Natural killer cell (primary cell): ENCODE data around the gene SHMT2. TPM values are rescaled to one million over a fixed set of nuclear protein-coding genes. Genes with fewer than 3 reads are reported as not detected.
A peak's percentile ranks its signal among the peaks of the same experiment; 100 is the strongest.

ENCODE experiments used
- ATAC-seq, 3 donors: fragments of 150-1000 bp in 2 of 3; fragments of 200-7000 bp in 1 of 3; cut with Tn5 transposase; 1 replicate in 1 of 3; 2 replicates in 2 of 3; pipeline ENCODE4 v1.10.0; 2021; ENCODE audit warnings: mild to moderate bottlenecking in 2 of 3, moderate library complexity in 2 of 3
- DNase-seq, 2 donors: peaks; one replicate each; pipeline versions ENCODE4 v3.0.0 to v3.0.0-alpha.2; 2013 to 2021; ENCODE audit warnings: mixed read lengths in 1 of 2
- H3K27ac ChIP-seq: one replicate; pipeline ENCODE4 v1.5.1; 2013; ENCODE audit warnings: mild to moderate bottlenecking, low read length
- H3K27me3 ChIP-seq: one replicate; pipeline ENCODE4 v1.6.1; 2013; ENCODE audit warnings: low read length; ENCODE audit not compliant: control insufficient read depth, insufficient read depth
- H3K36me3 ChIP-seq: one replicate; pipeline ENCODE4 v1.6.1; 2013; ENCODE audit warnings: low read length; ENCODE audit not compliant: control insufficient read depth, insufficient read depth
- H3K4me1 ChIP-seq: one replicate; pipeline ENCODE4 v1.6.1; 2013; ENCODE audit warnings: low read length; ENCODE audit not compliant: control insufficient read depth, insufficient read depth
- H3K4me3 ChIP-seq: one replicate; pipeline ENCODE4 v1.5.1; 2013; ENCODE audit warnings: low read length
- H3K9me3 ChIP-seq: one replicate; pipeline ENCODE4 v1.6.1; 2013; ENCODE audit warnings: low read length; ENCODE audit not compliant: control insufficient read depth, insufficient read depth
- H3K27ac Mint-ChIP-seq, 2 donors: one replicate each; pipeline ENCODE4 v1.8.0; 2022; ENCODE audit warnings: mild to moderate bottlenecking in 2 of 2, mixed read lengths in 2 of 2, moderate library complexity in 1 of 2
- H3K27me3 Mint-ChIP-seq, 2 donors: one replicate each; pipeline ENCODE4 v1.8.0; 2022; ENCODE audit warnings: low read depth in 2 of 2, mixed read lengths in 2 of 2
- H3K36me3 Mint-ChIP-seq: one replicate; pipeline ENCODE4 v1.8.0; 2022; ENCODE audit warnings: mixed read lengths
- H3K4me1 Mint-ChIP-seq, 2 donors: one replicate each; pipeline ENCODE4 v1.8.0; 2022; ENCODE audit warnings: mixed read lengths in 2 of 2
- H3K4me3 Mint-ChIP-seq: one replicate; pipeline ENCODE4 v1.8.0; 2022; ENCODE audit warnings: mild to moderate bottlenecking, moderate library complexity, mixed read lengths
- H3K9me3 Mint-ChIP-seq, 2 donors: one replicate each; pipeline ENCODE4 v1.8.0; 2022; ENCODE audit warnings: mixed read lengths in 2 of 2
- WGBS: methylation state at CpG from one replicate; pipeline ENCODE4 v1.1.7; 2013; ENCODE audit warnings: missing lambda C conversion rate; ENCODE audit not compliant: insufficient coverage; 5-methylcytosine and 5-hydroxymethylcytosine counted together
- intact Hi-C: fragments of 100-400 bp; cut with micrococcal nuclease; formaldehyde crosslinking; loops from one replicate; pipeline ENCODE4 v1.14.2; 2022
- total RNA-seq, 4 donors: library from RNA; stranded (reverse); fragments of 120-200 nt in 1 of 4; gene quantifications; one replicate each; pipeline versions ENCODE4 v1.2.3 to v1.2.4, GENCODE V29; 2013 to 2022
- TF ChIP-seq, protein P1 (sequence below): fragments of 200-600 bp; IDR thresholded peaks from one replicate; pipeline ENCODE4 v1.8.0; 2022; ENCODE audit warnings: antibody characterized with exemption

Gene SHMT2
- total RNA-seq, 3 donors from 2014 or later (not counting 1 experiment from before 2014, with no cell fraction given) = 28.6 to 39.3 (median 34.9) TPM

- Histone ChIP-seq H3K27ac (peak overlapping the region; percentile 35), H3K36me3 (peaks cover 31% of the 10 kb centered on the region), H3K9me3 (no peaks in the 10 kb centered on the region), H3K4me3 (no peak overlapping the region), H3K4me1 (peaks cover 68% of the 10 kb centered on the region), H3K27me3 (peaks cover 31% of the 10 kb centered on the region)
- Mint-ChIP-seq H3K27ac (no peak overlapping the region), H3K4me3 (no peak overlapping the region), H3K36me3 (peaks cover 9% of the 10 kb centered on the region), H3K9me3 (no peaks in the 10 kb centered on the region), H3K27me3 (peaks cover 17 to 28% of the 10 kb centered on the region in 2 donors), H3K4me1 (peaks cover 30 to 50% of the 10 kb centered on the region in 2 donors)
- TF ChIP-seq, protein P1, sequence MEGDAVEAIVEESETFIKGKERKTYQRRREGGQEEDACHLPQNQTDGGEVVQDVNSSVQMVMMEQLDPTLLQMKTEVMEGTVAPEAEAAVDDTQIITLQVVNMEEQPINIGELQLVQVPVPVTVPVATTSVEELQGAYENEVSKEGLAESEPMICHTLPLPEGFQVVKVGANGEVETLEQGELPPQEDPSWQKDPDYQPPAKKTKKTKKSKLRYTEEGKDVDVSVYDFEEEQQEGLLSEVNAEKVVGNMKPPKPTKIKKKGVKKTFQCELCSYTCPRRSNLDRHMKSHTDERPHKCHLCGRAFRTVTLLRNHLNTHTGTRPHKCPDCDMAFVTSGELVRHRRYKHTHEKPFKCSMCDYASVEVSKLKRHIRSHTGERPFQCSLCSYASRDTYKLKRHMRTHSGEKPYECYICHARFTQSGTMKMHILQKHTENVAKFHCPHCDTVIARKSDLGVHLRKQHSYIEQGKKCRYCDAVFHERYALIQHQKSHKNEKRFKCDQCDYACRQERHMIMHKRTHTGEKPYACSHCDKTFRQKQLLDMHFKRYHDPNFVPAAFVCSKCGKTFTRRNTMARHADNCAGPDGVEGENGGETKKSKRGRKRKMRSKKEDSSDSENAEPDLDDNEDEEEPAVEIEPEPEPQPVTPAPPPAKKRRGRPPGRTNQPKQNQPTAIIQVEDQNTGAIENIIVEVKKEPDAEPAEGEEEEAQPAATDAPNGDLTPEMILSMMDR = no peak
- no peak for DNase-seq
- 97% methylated on average over 15 of the region's 15 CpGs for WGBS
- intact Hi-C loops = no loop called here
- ATAC-seq = no peak
These were observed 4.1 kb downstream of the SHMT2 start for GRCh38 chr12:57233357-57234232.

GRCh38 chr12:57234233-57234570 is 4.7 kb downstream of the SHMT2 start:
- TF ChIP-seq, protein P1 = no peak
- DNase-seq (no peak), ATAC-seq (no peak)
- peaks cover 24 to 32% of the 10 kb centered on the region in 2 donors for H3K27me3 Mint-ChIP-seq
- intact Hi-C loops = no loop called here
- H3K4me1 ChIP-seq = peaks cover 68% of the 10 kb centered on the region
- peak overlapping the region; percentile 35 for H3K27ac ChIP-seq
- WGBS = 87% methylated on average over 3 of the region's 3 CpGs
- no peak overlapping the region for H3K4me3 Mint-ChIP-seq
- H3K9me3 Mint-ChIP-seq = no peaks in the 10 kb centered on the region
- peaks cover 30 to 49% of the 10 kb centered on the region in 2 donors for H3K4me1 Mint-ChIP-seq
- no peak overlapping the region for H3K4me3 ChIP-seq
- H3K27ac Mint-ChIP-seq = no peak overlapping the region
- no peaks in the 10 kb centered on the region for H3K9me3 ChIP-seq
- peaks cover 36% of the 10 kb centered on the region for H3K27me3 ChIP-seq
- H3K36me3 Mint-ChIP-seq = peaks cover 9% of the 10 kb centered on the region
- peaks cover 31% of the 10 kb centered on the region for H3K36me3 ChIP-seq

DNA sequence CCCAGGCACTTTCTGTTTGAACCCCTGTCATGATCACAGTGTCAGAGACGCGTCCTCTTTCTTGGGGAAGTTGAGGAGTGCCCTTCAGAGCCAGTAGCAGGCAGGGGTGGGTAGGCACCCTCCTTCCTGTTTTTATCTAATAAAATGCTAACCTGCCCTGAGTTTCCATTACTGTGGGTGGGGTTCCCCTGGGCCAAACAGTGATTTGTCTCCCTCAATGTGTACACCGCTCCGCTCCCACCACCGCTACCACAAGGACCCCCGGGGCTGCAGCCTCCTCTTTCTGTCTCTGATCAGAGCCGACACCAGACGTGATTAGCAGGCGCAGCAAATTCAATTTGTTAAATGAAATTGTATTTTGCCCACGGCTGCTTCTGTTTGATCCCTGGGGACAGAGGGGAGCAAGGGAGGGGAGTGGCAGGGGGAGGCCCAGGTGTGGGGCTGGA is 5.1 kb downstream of the SHMT2 start:
- Mint-ChIP-seq H3K4me3 (no peak overlapping the region), H3K27ac (no peak overlapping the region), H3K36me3 (peaks cover 9% of the 10 kb centered on the region), H3K9me3 (no peaks in the 10 kb centered on the region), H3K4me1 (peaks cover 30 to 49% of the 10 kb centered on the region in 2 donors), H3K27me3 (peaks cover 27 to 35% of the 10 kb centered on the region in 2 donors)
- ATAC-seq (no peak), DNase-seq (no peak)
- H3K27me3 ChIP-seq = peaks cover 40% of the 10 kb centered on the region
- no peaks in the 10 kb centered on the region for H3K9me3 ChIP-seq
- TF ChIP-seq, protein P1 = no peak
- H3K27ac ChIP-seq = peak overlapping the region; percentile 35
- intact Hi-C loops = no loop called here
- peaks cover 70% of the 10 kb centered on the region for H3K4me1 ChIP-seq
- peaks cover 31% of the 10 kb centered on the region for H3K36me3 ChIP-seq
- H3K4me3 ChIP-seq = no peak overlapping the region
- WGBS = 85% methylated on average over 8 of the region's 10 CpGs
